ENCODE results near the gene PSMD3.

GRCh38 chr17:40022497-40022896 lies 41.9 kb downstream of the PSMD3 start:
- TF ChIP-seq CTCF (IDR thresholded peaks at IDR 0.05; ENCODE audit: low read depth, low read length) = no peak
- no peak for TF ChIP-seq EZH2phosphoT487 (IDR thresholded peaks at IDR 0.05; ENCODE audit: low read depth)
